HepG2 (cell line): ENCODE results near the gene NUDCD2. TPM values are rescaled to one million over a fixed set of nuclear protein-coding genes. Genes with fewer than 3 reads are reported as not detected.

Experiments
- ATAC-seq: fragments of 200-7000 bp; cut with Tn5 transposase; 3 replicates; pipeline ENCODE4 v1.9.1; 2020; ENCODE audit warnings: mild to moderate bottlenecking, moderate library complexity
- BruUV-seq: library from RNA; stranded (reverse); fragments of 400-500 nt; replicated peaks from 2 replicates; lab custom pipeline; 2021; lab: Mats Ljungman, UMichigan
- CTCF ChIA-PET: fragments of 300-600 bp; formaldehyde crosslinking; extraction: SDS; loops from one replicate; lab custom pipeline; 2021; ENCODE audit warnings: low total read pairs, inconsistent platforms, low intra/inter-chr PET ratio; lab: Yijun Ruan, JAX
- POLR2A ChIA-PET: fragments of 350-600 bp; sonication (Branson Sonifier 250); formaldehyde crosslinking; loops from one replicate; lab custom pipeline; 2020; ENCODE audit warnings: antibody characterized with exemption, inconsistent platforms; lab: Yijun Ruan, JAX
- DNase-seq: peaks from one replicate; pipeline ENCODE4 v3.0.0-alpha.2; 2015; ENCODE audit warnings: low spot score
- FAIRE-seq: peaks from 3 replicates; lab custom pipeline; 2011; peaks lifted over from hg19 to GRCh38; lab: Jason Lieb, UNC
- H2AFZ ChIP-seq: one replicate; pipeline ENCODE4 v1.6.1; 2011; ENCODE audit warnings: low read length, inconsistent platforms
- H3K27ac ChIP-seq: fragments of 300-600 bp; 3 replicates; pipeline ENCODE4 v1.8.0; 2011; ENCODE audit warnings: mixed run types, mild to moderate bottlenecking, mixed read lengths, low read length, inconsistent platforms; ENCODE audit not compliant: insufficient read depth; ENCODE audit errors: extremely low read length
- H3K27me3 ChIP-seq, 2 experiments: fragments of 200-600 bp in 1 of 2; 2 replicates in 1 of 2; 3 replicates in 1 of 2; pipeline versions ENCODE4 v1.6.0 to v1.8.0; 2011; ENCODE audit warnings: low read length in 2 of 2, mild to moderate bottlenecking in 2 of 2, moderate library complexity in 2 of 2, inconsistent platforms in 1 of 2; ENCODE audit not compliant: insufficient read depth in 2 of 2, control insufficient read depth in 1 of 2
- H3K36me3 ChIP-seq, 2 experiments: fragments of 200-600 bp in 1 of 2; replicated peaks in 1 of 2; 2 replicates in 1 of 2; 3 replicates in 1 of 2; pipeline versions ENCODE4 v1.5.1 to v1.8.0; 2011; ENCODE audit warnings: low read length in 2 of 2, inconsistent platforms in 1 of 2; ENCODE audit not compliant: insufficient read depth in 2 of 2, control insufficient read depth in 1 of 2
- H3K4me1 ChIP-seq: 2 replicates; pipeline ENCODE4 v1.5.1; 2012; ENCODE audit warnings: low read length, inconsistent platforms; ENCODE audit not compliant: insufficient read depth
- H3K4me2 ChIP-seq: 2 replicates; pipeline ENCODE4 v1.6.0; 2011; ENCODE audit warnings: low read depth, low read length, inconsistent platforms
- H3K4me3 ChIP-seq, 3 experiments: fragments of 200-600 bp in 1 of 3; sonication (generic), shearing (Covaris generic) in 1 of 3; replicated peaks in 1 of 3; 2 replicates each; pipeline ENCODE4 v1.5.1; 2011 to 2016; ENCODE audit warnings: low read length in 3 of 3, inconsistent platforms in 2 of 3, low read depth in 2 of 3, mild to moderate bottlenecking in 2 of 3, control low read depth in 1 of 3, mixed read lengths in 1 of 3; ENCODE audit not compliant: insufficient read depth in 1 of 3
- H3K79me2 ChIP-seq: one replicate; pipeline ENCODE4 v1.6.1; 2011; ENCODE audit warnings: low read length, inconsistent platforms; ENCODE audit not compliant: insufficient read depth
- H3K9ac ChIP-seq: 2 replicates; pipeline ENCODE4 v1.6.0; 2011; ENCODE audit warnings: mild to moderate bottlenecking, low read depth, low read length, inconsistent platforms; ENCODE audit not compliant: insufficient read depth
- H3K9me3 ChIP-seq: 2 replicates; pipeline ENCODE4 v1.5.1; 2012; ENCODE audit warnings: mild to moderate bottlenecking, low read length
- H4K20me1 ChIP-seq: 2 replicates; pipeline ENCODE4 v1.6.0; 2011; ENCODE audit warnings: inconsistent platforms, mild to moderate bottlenecking, low read length, moderate library complexity; ENCODE audit not compliant: insufficient read depth
- HES4 ChIP-seq: sonication (generic); formaldehyde crosslinking; IDR thresholded peaks from 2 replicates; pipeline ENCODE4 v1.9.0; 2021; ENCODE audit warnings: mild to moderate bottlenecking, missing genetic modification reagents, borderline replicate concordance
- HMGXB4 ChIP-seq, 2 experiments: sonication (generic) in 1 of 2; formaldehyde crosslinking in 1 of 2; IDR thresholded peaks; 2 replicates each; pipeline versions ENCODE4 v1.4.0 to v1.6.1; 2018 to 2020; ENCODE audit warnings: missing genetic modification reagents in 2 of 2, borderline replicate concordance in 1 of 2, low read depth in 1 of 2, mild to moderate bottlenecking in 1 of 2, missing biosample characterization in 1 of 2
- MIXL1 ChIP-seq: IDR thresholded peaks from 2 replicates; pipeline ENCODE4 v1.6.1; 2016
- NFYB ChIP-seq: sonication (generic); formaldehyde crosslinking; IDR thresholded peaks from 2 replicates; pipeline ENCODE4 v1.4.0; 2020; ENCODE audit warnings: missing genetic modification reagents
- PBX2 ChIP-seq: IDR thresholded peaks from 2 replicates; pipeline ENCODE4 v1.6.1; 2016; ENCODE audit warnings: control low read depth
- POLR2A ChIP-seq, 2 experiments: IDR thresholded peaks; 2 replicates each; pipeline ENCODE4 v1.6.1; 2011; ENCODE audit warnings: low read depth in 2 of 2, low read length in 2 of 2, mild to moderate bottlenecking in 1 of 2, moderate library complexity in 1 of 2; ENCODE audit not compliant: insufficient read depth in 1 of 2
- RAD51 ChIP-seq: fragments of 450-650 bp; IDR thresholded peaks from 2 replicates; pipeline ENCODE4 v1.6.1; 2016; ENCODE audit warnings: borderline replicate concordance
- THRA ChIP-seq: sonication (generic); formaldehyde crosslinking; IDR thresholded peaks from 2 replicates; pipeline ENCODE4 v1.4.0; 2020; ENCODE audit warnings: missing genetic modification reagents, borderline replicate concordance
- ZBTB46 ChIP-seq: sonication (generic); formaldehyde crosslinking; IDR thresholded peaks from 2 replicates; pipeline ENCODE4 v1.4.0; 2020; ENCODE audit warnings: mild to moderate bottlenecking, missing genetic modification reagents, borderline replicate concordance
- ZMYM2 ChIP-seq: sonication (generic); formaldehyde crosslinking; IDR thresholded peaks from 2 replicates; pipeline ENCODE4 v1.8.0; 2022; ENCODE audit warnings: mild to moderate bottlenecking, missing genetic modification reagents
- ZNF530 ChIP-seq: sonication (generic); formaldehyde crosslinking; IDR thresholded peaks from 2 replicates; pipeline ENCODE4 v1.5.0; 2020; ENCODE audit warnings: low read depth, mild to moderate bottlenecking, missing genetic modification reagents
- ZSCAN21 ChIP-seq: sonication (generic); formaldehyde crosslinking; IDR thresholded peaks from 2 replicates; pipeline ENCODE4 v1.8.0; 2022; ENCODE audit warnings: mild to moderate bottlenecking, missing genetic modification reagents, moderate library complexity, borderline replicate concordance
- ZUFSP ChIP-seq: sonication (generic); formaldehyde crosslinking; IDR thresholded peaks from 2 replicates; pipeline ENCODE4 v1.9.0; 2021; ENCODE audit warnings: missing genetic modification reagents, mild to moderate bottlenecking, borderline replicate concordance
- WGBS: methylation state at CpG from one replicate; pipeline ENCODE4 v1.1.6; 2017; ENCODE audit warnings: low lambda C conversion rate; 5-methylcytosine and 5-hydroxymethylcytosine counted together
- in situ Hi-C: cut with HindIII; loops from 2 replicates; pipeline ENCODE4 v1.10.0; 2017; ENCODE audit warnings: low pct_unique_long_range_greater_than_20kb; ENCODE audit not compliant: extremely low pct_ligation_motif_present
- intact Hi-C: fragments of 100-400 bp; cut with micrococcal nuclease; formaldehyde crosslinking; loops from one replicate; pipeline ENCODE4 v1.10.0; 2022; ENCODE audit not compliant: unreplicated experiment
- polyA plus RNA-seq, 8 experiments: library from polyadenylated mRNA; depleted of rRNA in 3 of 8; stranded (reverse) in 7 of 8; unstranded in 1 of 8; fragments of >200 nt; fragmentation: Illumina TruSeq in 4 of 8; extraction: Trizol in 4 of 8; gene quantifications; 2 replicates each; pipeline versions ENCODE4 v1.2.1 to v1.2.3, GENCODE V29; 2011 to 2016; ENCODE audit warnings: low read depth in 4 of 8, missing spikeins in 1 of 8, mixed read lengths in 1 of 8; ENCODE audit not compliant: insufficient read depth in 1 of 8
- total RNA-seq, 5 experiments: library from RNA; depleted of rRNA; stranded (reverse); fragments of >200 nt; fragmentation: Illumina TruSeq; extraction: Trizol; gene quantifications; 2 replicates each; pipeline ENCODE4 v1.2.3, GENCODE V29; 2016; ENCODE audit warnings: low read depth in 1 of 5

The NUDCD2 gene
- total and polyA plus RNA-seq, 2 of the 13 experiments (the other 11 are each of a cell fraction or from before 2014, with no cell fraction given), result 14.8 to 39.2 TPM

GRCh38 chr5:163503106-163504078 lies 43.5 kb upstream of the NUDCD2 start:
- Histone ChIP-seq H3K27me3 (no peaks in the 10 kb centered on the region; a peak in 1 of 5 replicates), H3K4me2 (peak overlapping the region; percentile 83), H3K9ac (peak overlapping the region; percentile 85), H3K9me3 (no peaks in the 10 kb centered on the region), H3K27ac (peak overlapping the region; percentile 0), H4K20me1 (no peaks in the 10 kb centered on the region), H3K79me2 (peaks cover 26% of the 10 kb centered on the region), H3K4me1 (peaks cover 19% of the 10 kb centered on the region), H3K4me3 (peak overlapping the region; percentile 64 to 99 (median 74)), H2AFZ (peak overlapping the region; percentile 87), H3K36me3 (no peaks in the 10 kb centered on the region)
- ChIA-PET POLR2A (interaction anchor here (1.2 to 1.3 kb wide), 2 partner anchors 43 to 64 kb away, joined by 3 to 13 read pairs; partner anchors contain the start of genes HMMR and NUDCD2), CTCF (interaction anchor here (1.2 to 1.8 kb wide), 2 partner anchors 14 to 29 kb away, joined by 4 to 6 read pairs; no protein-coding TSS in a partner anchor)
- in situ Hi-C loops (no loop called here), intact Hi-C loops (loop anchor here (1.0 kb wide), 3 partner anchors 14 to 66 kb away; partner anchors contain the start of gene CCNG1)
- peak; percentile 67 for DNase-seq
- FAIRE-seq, result peak; percentile 28
- WGBS, result 2% methylated on average over 17 of the region's 17 CpGs
- ATAC-seq, result peak; percentile 42
- BruUV-seq, result no TSS peak
- TF ChIP-seq ZBTB46 (CRISPR knock-in tag) (no peak), NFYB (peak; percentile 56), POLR2A (IDR thresholded peaks at IDR 0.05; ENCODE audit: insufficient read depth in 1 of 2, low read depth in 2 of 2, low read length in 2 of 2) (0 out of 4 replicates have a peak, but pooled peaks of 1 of the 2 experiments have one; percentile 21), PBX2 (CRISPR knock-in tag) (no peak), ZMYM2 (CRISPR knock-in tag) (no peak), RAD51 (no peak), HMGXB4 (CRISPR knock-in tag; IDR thresholded peaks at IDR 0.05; ENCODE audit: borderline replicate concordance in 1 of 2, low read depth in 1 of 2) (peak in 1 of 2 experiments; percentile 44; a peak in 1 of 4 replicates), ZUFSP (CRISPR knock-in tag) (no peak), ZSCAN21 (CRISPR knock-in tag) (no peak), HES4 (CRISPR knock-in tag) (no peak), ZNF530 (CRISPR knock-in tag) (no peak), MIXL1 (no peak), THRA (CRISPR knock-in tag) (0 out of 2 replicates have a peak, but pooled peaks have one; percentile 7)
